ENCODE measurements around the gene GLI3.

Gene GLI3

GRCh38 chr7:42144604-42145003 is 92.4 kb downstream of the GLI3 start:
- H3K9me3 ChIP-seq (ENCODE audit: control insufficient read depth, insufficient read depth, low read depth, low read length) = no peaks in the 10 kb centered on the region
- H3K4me3 ChIP-seq (ENCODE audit: low read depth, low read length) = no peak overlapping the region
- ChIA-PET CTCF (interaction anchor here (0.6 kb wide), 1 partner anchor 82 kb away, joined by 3 read pairs; no protein-coding TSS in a partner anchor), POLR2A (no interaction called here)
- no peak overlapping the region for H3K27ac ChIP-seq (ENCODE audit: extremely low read depth, low read depth, low read length)
- H3K4me1 ChIP-seq (ENCODE audit: control insufficient read depth, insufficient read depth, low read length) = peaks cover 14% of the 10 kb centered on the region
- H3K36me3 ChIP-seq (ENCODE audit: control insufficient read depth in 2 of 2, insufficient read depth in 1 of 2, low read length in 2 of 2) = peaks cover 3 to 10% of the 10 kb centered on the region in 2 experiments; a peak in 2 of 3 replicates
- TF ChIP-seq ZBTB26 (tag by site-specific recombination; optimal IDR thresholded peaks at IDR 0.05) (no peak), BCL6B (tag by site-specific recombination; IDR thresholded peaks at IDR 0.05) (no peak), ZNF155 (tag by site-specific recombination; IDR thresholded peaks at IDR 0.05) (no peak), ZNF2 (tag by site-specific recombination; IDR thresholded peaks at IDR 0.05) (no peak), SCRT2 (tag by site-specific recombination; IDR thresholded peaks at IDR 0.05) (no peak), KLF1 (tag by site-specific recombination; IDR thresholded peaks at IDR 0.05) (no peak), ZBTB48 (tag by site-specific recombination; IDR thresholded peaks at IDR 0.05) (no peak), ZNF514 (tag by site-specific recombination; IDR thresholded peaks at IDR 0.05) (no peak), KLF9 (tag by site-specific recombination; IDR thresholded peaks at IDR 0.05; ENCODE audit: low read depth) (no peak), ZNF629 (tag by site-specific recombination; IDR thresholded peaks at IDR 0.05) (no peak)

GRCh38 chr7:42143711-42144600 is 93.1 kb downstream of the GLI3 start:
- H3K36me3 ChIP-seq (ENCODE audit: control insufficient read depth in 2 of 2, insufficient read depth in 1 of 2, low read length in 2 of 2) = peaks cover 3 to 10% of the 10 kb centered on the region in 2 experiments; a peak in 2 of 3 replicates
- peaks cover 14% of the 10 kb centered on the region for H3K4me1 ChIP-seq (ENCODE audit: control insufficient read depth, insufficient read depth, low read length)
- ChIA-PET POLR2A (no interaction called here), CTCF (interaction anchor here (0.6 kb wide), 2 partner anchors 82 to 108 kb away, joined by 3 read pairs; no protein-coding TSS in a partner anchor)
- no peak overlapping the region for H3K27ac ChIP-seq (ENCODE audit: extremely low read depth, low read depth, low read length)
- no peak overlapping the region for H3K4me3 ChIP-seq (ENCODE audit: low read depth, low read length)
- no peaks in the 10 kb centered on the region for H3K9me3 ChIP-seq (ENCODE audit: control insufficient read depth, insufficient read depth, low read depth, low read length)
- TF ChIP-seq ZNF791 (tag by site-specific recombination; IDR thresholded peaks at IDR 0.05) = no peak
- peak; percentile 36; the same call in 1 of the 2 replicates for TF ChIP-seq ZNF629 (tag by site-specific recombination; IDR thresholded peaks at IDR 0.05)
- TF ChIP-seq PRDM10 (tag by site-specific recombination; IDR thresholded peaks at IDR 0.05) = peak; percentile 24; the same call in 1 of the 2 replicates
- 0 out of 2 replicates have a peak, but pooled peaks have one; percentile 48 for TF ChIP-seq ZNF549 (tag by site-specific recombination; IDR thresholded peaks at IDR 0.05)
- TF ChIP-seq SCRT2 (tag by site-specific recombination; IDR thresholded peaks at IDR 0.05) = peak; percentile 85
- peak; percentile 71 for TF ChIP-seq ZNF335 (tag by site-specific recombination; conservative IDR thresholded peaks at IDR 0.05)
- no peak for TF ChIP-seq ZNF768 (tag by site-specific recombination; IDR thresholded peaks at IDR 0.05)
- no peak for TF ChIP-seq ZNF76 (tag by site-specific recombination; IDR thresholded peaks at IDR 0.05; ENCODE audit: borderline replicate concordance, low read depth)
- TF ChIP-seq PRDM6 (tag by site-specific recombination; IDR thresholded peaks at IDR 0.05) = 0 out of 2 replicates have a peak, but pooled peaks have one; percentile 8
- peak; percentile 52; the same call in 1 of the 2 replicates for TF ChIP-seq HIC1 (tag by site-specific recombination; IDR thresholded peaks at IDR 0.05)
- no peak for TF ChIP-seq ZNF391 (tag by site-specific recombination; IDR thresholded peaks at IDR 0.05; ENCODE audit: borderline replicate concordance, low read depth)
